ENCODE results near the gene PIK3R5.
"Not testable (repeated sequence)": the region's sequence is repeated elsewhere in the genome, so short reads cannot be mapped to it uniquely, and the experiment has no call there.

PIK3R5 gene

DNA sequence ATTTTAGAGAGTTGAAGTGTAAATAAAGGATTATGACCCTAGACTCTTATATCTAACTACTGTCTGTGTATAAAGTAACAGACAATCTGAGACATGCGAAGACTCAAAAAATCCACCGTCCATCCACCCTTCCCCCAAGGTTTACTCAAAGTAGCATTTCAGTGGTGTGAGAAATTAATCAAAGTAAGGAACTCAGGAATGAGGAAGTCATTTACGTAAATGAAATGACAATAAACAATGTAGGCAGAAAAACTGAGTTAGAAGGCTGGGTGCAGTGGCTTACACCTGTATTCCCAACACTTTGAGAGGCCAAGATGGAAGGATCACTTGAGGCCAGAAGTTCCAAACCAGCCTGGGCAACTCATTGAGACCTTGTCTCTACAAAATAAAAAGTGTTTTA is 36.1 kb upstream of the PIK3R5 start:
- no peak for DNase-seq (ENCODE audit: low read depth)
- no peak for TF ChIP-seq MYC (IDR thresholded peaks at IDR 0.05; ENCODE audit: low read depth, low read length)
- TF ChIP-seq, protein P1, sequence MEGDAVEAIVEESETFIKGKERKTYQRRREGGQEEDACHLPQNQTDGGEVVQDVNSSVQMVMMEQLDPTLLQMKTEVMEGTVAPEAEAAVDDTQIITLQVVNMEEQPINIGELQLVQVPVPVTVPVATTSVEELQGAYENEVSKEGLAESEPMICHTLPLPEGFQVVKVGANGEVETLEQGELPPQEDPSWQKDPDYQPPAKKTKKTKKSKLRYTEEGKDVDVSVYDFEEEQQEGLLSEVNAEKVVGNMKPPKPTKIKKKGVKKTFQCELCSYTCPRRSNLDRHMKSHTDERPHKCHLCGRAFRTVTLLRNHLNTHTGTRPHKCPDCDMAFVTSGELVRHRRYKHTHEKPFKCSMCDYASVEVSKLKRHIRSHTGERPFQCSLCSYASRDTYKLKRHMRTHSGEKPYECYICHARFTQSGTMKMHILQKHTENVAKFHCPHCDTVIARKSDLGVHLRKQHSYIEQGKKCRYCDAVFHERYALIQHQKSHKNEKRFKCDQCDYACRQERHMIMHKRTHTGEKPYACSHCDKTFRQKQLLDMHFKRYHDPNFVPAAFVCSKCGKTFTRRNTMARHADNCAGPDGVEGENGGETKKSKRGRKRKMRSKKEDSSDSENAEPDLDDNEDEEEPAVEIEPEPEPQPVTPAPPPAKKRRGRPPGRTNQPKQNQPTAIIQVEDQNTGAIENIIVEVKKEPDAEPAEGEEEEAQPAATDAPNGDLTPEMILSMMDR (IDR thresholded peaks at IDR 0.05; ENCODE audit: low read depth, low read length), result no peak
- no peak for TF ChIP-seq POLR2A (IDR thresholded peaks at IDR 0.05; ENCODE audit: extremely low read depth, insufficient read length)
- TF ChIP-seq, protein P2, sequence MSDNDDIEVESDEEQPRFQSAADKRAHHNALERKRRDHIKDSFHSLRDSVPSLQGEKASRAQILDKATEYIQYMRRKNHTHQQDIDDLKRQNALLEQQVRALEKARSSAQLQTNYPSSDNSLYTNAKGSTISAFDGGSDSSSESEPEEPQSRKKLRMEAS (IDR thresholded peaks at IDR 0.05; ENCODE audit: low read depth, low read length), result no peak
- H3K4me3 ChIP-seq (ENCODE audit: low read depth, low read length), result no peak overlapping the region

DNA sequence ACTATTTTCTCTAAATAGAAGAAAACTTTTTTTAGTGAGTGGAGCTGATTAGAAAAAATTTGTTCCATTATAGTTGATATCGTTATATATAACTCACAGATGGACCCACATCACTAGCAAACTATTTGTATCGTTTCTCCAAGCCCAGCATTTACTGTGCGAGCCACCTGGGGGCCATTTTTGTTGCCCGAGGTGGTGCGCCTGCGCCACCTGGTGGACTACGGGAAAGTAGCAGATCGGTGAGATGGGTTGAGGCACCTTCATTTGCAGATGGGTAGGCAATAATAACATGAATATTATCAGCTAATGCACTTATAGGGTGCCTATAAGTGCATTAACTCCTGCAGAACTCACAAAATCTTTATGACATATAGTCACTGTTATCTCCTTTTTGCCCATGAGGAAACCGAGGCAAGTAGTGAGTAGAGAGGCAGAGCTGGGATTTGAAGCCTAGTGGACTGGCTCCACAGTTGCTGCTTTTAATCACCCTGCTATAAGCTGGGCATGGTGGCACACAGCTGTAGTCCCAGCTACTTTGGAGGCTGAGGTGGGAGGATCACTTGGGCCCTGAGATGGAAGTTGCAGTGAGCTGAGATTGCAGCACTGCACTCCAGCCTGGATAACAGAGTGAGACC is 32.6 kb upstream of the PIK3R5 start:
- TF ChIP-seq POLR2A (IDR thresholded peaks at IDR 0.05; ENCODE audit: extremely low read depth, insufficient read length), result no peak
- TF ChIP-seq, protein P1 (IDR thresholded peaks at IDR 0.05; ENCODE audit: low read depth, low read length), result peak; percentile 73
- peak; percentile 59 for DNase-seq (ENCODE audit: low read depth)
- H3K4me3 ChIP-seq (ENCODE audit: low read depth, low read length), result no peak overlapping the region

DNA sequence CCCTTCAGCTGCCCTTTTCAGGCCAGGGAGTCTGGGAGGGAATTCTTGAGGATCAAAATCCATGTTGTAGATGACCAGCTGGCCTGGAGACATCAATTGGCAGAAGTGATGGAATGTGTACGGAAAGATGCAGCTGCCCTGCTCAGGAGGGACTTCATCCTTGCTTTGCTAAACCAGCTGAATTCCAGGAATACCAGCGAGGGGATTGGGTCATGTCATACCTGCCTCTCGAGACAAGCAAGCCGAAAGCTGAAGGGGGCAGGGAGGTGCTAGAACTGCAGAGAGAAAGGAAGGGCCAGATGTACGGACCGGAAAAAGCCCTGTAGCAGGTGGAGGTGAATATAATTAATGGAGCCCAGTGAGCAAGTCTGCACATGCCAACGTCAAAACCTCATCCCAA is 30.2 kb upstream of the PIK3R5 start:
- TF ChIP-seq POLR2A (IDR thresholded peaks at IDR 0.05; ENCODE audit: extremely low read depth, insufficient read length) (no peak), MYC (IDR thresholded peaks at IDR 0.05; ENCODE audit: low read depth, low read length) (no peak)
- TF ChIP-seq, protein P1 (IDR thresholded peaks at IDR 0.05; ENCODE audit: low read depth, low read length), result no peak
- TF ChIP-seq, protein P2 (IDR thresholded peaks at IDR 0.05; ENCODE audit: low read depth, low read length), result no peak
- no peak for DNase-seq (ENCODE audit: low read depth)
- no peak overlapping the region for H3K4me3 ChIP-seq (ENCODE audit: low read depth, low read length)

DNA sequence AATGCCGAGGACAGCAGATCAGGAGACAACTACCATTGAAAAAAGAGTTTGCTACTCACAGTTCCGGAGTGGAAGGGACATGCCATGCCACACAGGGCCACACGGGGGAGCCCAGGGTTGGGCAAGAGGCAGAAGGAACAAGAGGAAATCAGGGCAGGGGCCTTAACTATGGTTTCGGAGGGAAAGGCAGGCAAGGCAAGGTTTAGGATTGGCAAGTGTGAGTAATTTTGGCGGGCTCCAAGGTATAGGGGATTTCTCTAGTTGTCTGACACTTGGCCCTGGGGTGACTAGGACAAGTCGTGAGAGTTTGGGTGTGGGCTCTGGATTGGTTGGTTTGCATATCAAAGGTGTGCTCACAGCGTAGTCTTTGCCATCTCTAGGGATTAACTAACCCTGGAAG is 28.8 kb upstream of the PIK3R5 start:
- H3K4me3 ChIP-seq (ENCODE audit: low read depth, low read length), result no peak overlapping the region
- TF ChIP-seq, protein P1 (IDR thresholded peaks at IDR 0.05; ENCODE audit: low read depth, low read length), result peak; percentile 74
- TF ChIP-seq, protein P2 (IDR thresholded peaks at IDR 0.05; ENCODE audit: low read depth, low read length), result no peak
- peak; percentile 63 for DNase-seq (ENCODE audit: low read depth)

DNA sequence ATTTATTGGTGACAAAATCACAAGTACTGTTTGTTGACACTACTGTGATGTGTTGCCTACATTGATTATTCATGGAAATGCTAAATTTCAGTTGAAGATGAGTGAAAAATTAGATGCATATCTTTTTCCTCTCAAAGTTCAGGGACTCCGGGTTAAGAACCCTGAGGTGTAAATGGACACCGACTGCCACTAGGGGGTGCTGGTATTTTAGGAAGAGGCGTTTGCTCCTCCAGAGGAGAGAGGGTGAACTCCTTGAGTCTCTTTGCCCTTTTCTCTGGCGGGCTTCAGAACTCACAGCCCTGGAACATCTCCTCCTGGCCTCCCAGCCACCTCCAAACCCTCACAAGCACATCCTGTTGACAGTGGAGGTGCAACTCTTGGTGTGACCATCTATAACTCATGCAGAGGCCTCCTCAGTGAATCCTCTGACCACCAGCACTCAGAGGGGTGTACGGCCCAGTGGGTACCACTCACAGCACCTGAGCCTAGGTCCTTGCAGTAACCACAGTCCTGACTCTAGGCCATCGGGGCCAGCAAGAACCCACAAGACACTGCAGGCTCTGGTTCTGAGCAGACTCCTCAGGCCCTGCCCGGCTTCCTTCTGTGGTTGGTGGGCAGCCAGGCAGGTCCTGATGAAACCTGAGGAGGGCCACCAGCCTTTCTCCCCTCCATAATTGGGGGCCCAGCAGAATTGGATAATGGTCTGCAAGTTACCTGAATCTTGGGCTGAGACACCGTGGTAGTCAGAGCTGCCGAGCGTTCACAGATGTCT is 26.2 kb upstream of the PIK3R5 start:
- H3K4me3 ChIP-seq (ENCODE audit: low read depth, low read length), result no peak overlapping the region
- DNase-seq (ENCODE audit: low read depth), result peak; percentile 69
- TF ChIP-seq, protein P1 (IDR thresholded peaks at IDR 0.05; ENCODE audit: low read depth, low read length), result peak; percentile 69
- no peak for TF ChIP-seq MYC (IDR thresholded peaks at IDR 0.05; ENCODE audit: low read depth, low read length)

DNA sequence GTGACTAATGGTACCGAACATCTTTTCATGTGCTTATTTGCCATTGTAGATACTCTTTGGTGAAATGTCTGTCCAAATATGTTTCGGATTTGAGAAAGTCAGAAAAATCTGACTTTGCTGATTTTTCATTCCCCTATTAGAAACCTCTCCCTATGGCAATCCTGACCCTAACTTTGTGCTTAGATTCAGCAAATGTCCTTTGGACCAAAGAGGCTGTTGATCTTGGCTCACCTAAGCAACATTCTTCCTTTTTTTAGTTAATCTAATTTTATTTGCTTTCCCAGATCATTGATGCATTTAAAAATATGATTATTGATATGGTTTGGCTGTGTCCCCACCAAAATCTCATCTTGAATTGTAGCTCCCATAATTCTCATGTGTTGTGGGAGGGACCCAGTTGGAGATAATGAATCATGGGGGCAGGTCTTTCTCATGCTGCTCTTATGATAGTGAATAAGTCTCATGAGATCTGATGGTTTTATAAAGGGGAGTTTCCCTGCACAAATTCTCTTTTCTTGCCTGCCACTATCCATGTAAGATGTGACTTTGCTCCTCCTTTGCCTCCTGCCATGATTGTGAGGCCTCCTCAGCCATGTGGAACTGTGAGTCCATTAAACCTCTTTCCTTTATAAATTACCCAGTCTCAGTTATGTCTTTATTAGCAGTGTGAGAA is 22.9 kb upstream of the PIK3R5 start:
- not testable (repeated sequence) for DNase-seq (ENCODE audit: low read depth); H3K4me3 ChIP-seq (ENCODE audit: low read depth, low read length)
